ENCODE data around the gene MAP3K5. TPM values are rescaled to one million over a fixed set of nuclear protein-coding genes. Genes with fewer than 3 reads are reported as not detected.
A peak's percentile ranks its signal among the peaks of the same experiment; 100 is the strongest.
"Not testable (repeated sequence)": the region's sequence is repeated elsewhere in the genome, so short reads cannot be mapped to it uniquely, and the experiment has no call there.

The MAP3K5 gene
- polyA plus RNA-seq, 3 donors, result 9.6 to 12.0 (median 11.1) TPM

- H3K4me1 Mint-ChIP-seq, result peaks cover 2% of the 10 kb centered on the region
- peaks cover 79 to 88% of the 10 kb centered on the region in 2 donors for H3K36me3 Mint-ChIP-seq
- H3K9ac ChIP-seq (ENCODE audit: insufficient read depth, low read length, poor library complexity, severe bottlenecking), result no peak overlapping the region
- WGBS (ENCODE audit: insufficient coverage), result no CpG with 5 or more reads among the region's 1 CpG
- no peak overlapping the region for H3K27ac ChIP-seq (ENCODE audit: low read depth in 1 of 2, low read length in 2 of 2)
- intact Hi-C loops (cut with micrococcal nuclease), result loop anchor here (10.0 kb wide), 2 partner anchors 57 to 207 kb away; partner anchors contain the start of gene MAP3K5 (in 1 of the 2)
- H3K4me3 ChIP-seq (replicated peaks in 1 of 3; ENCODE audit: low read depth in 2 of 3, low read length in 3 of 3), result no peak overlapping the region
- H3K4me2 ChIP-seq (replicated peaks; ENCODE audit: extremely low read depth, low read length, poor library complexity, severe bottlenecking), result no peak overlapping the region
- peaks cover 0 to 5% (median 0%) of the 10 kb centered on the region in 7 donors for H3K9me3 Mint-ChIP-seq
- TF ChIP-seq CTCF (IDR thresholded peaks at IDR 0.05), result no peak
- peak overlapping the region in 4 of 7 donors; percentile 2 to 35 (median 20) for H3K27ac Mint-ChIP-seq
- H3K36me3 ChIP-seq (replicated peaks in 1 of 2; ENCODE audit: control insufficient read depth in 1 of 2, insufficient read depth in 2 of 2, low read length in 2 of 2), result peaks cover 81 to 98% of the 10 kb centered on the region in 2 donors
- no peaks in the 10 kb centered on the region for H3K79me2 ChIP-seq (ENCODE audit: insufficient read depth, low read length)
- H3K27me3 Mint-ChIP-seq (ENCODE audit: low read depth in 3 of 3), result peaks cover 0 to 1% (median 0%) of the 10 kb centered on the region in 3 donors
- H2AFZ ChIP-seq (ENCODE audit: insufficient read depth, low read depth, low read length, poor library complexity, severe bottlenecking), result no peak overlapping the region
- H3K9me3 ChIP-seq (replicated peaks in 1 of 2; ENCODE audit: control insufficient read depth in 1 of 2, insufficient read depth in 1 of 2, low read length in 2 of 2), result no peaks in the 10 kb centered on the region
- H3K4me3 Mint-ChIP-seq, result no peak overlapping the region
- DNase-seq, result peak in 1 of 3 donors; percentile 32
- H3K4me1 ChIP-seq (ENCODE audit: control insufficient read depth in 1 of 2, insufficient read depth in 2 of 2, low read length in 2 of 2), result peaks cover 0 to 3% of the 10 kb centered on the region in 2 donors
- H3K27me3 ChIP-seq (ENCODE audit: control insufficient read depth in 2 of 2, insufficient read depth in 2 of 2, low read length in 2 of 2), result no peaks in the 10 kb centered on the region
- H4K20me1 ChIP-seq (ENCODE audit: insufficient read depth, low read length), result peaks cover 5% of the 10 kb centered on the region
Measured at GRCh38 chr6:136587527-136587926, 204.8 kb downstream of the MAP3K5 start.

GRCh38 chr6:136586295-136586694 lies 206.0 kb downstream of the MAP3K5 start:
- peak overlapping the region in 4 of 7 donors; percentile 4 to 61 (median 9) for H3K27ac Mint-ChIP-seq
- 56% methylated on average over 2 of the region's 4 CpGs for WGBS (ENCODE audit: insufficient coverage)

GRCh38 chr6:136585523-136585922 lies 206.8 kb downstream of the MAP3K5 start:
- H3K27ac ChIP-seq (ENCODE audit: low read depth in 1 of 2, low read length in 2 of 2); H3K4me3 ChIP-seq (replicated peaks in 1 of 3; ENCODE audit: low read depth in 2 of 3, low read length in 3 of 3); H3K4me3 Mint-ChIP-seq; H3K4me2 ChIP-seq (replicated peaks; ENCODE audit: extremely low read depth, low read length, poor library complexity, severe bottlenecking); H3K27me3 ChIP-seq (ENCODE audit: control insufficient read depth in 2 of 2, insufficient read depth in 2 of 2, low read length in 2 of 2); H3K4me1 ChIP-seq (ENCODE audit: control insufficient read depth in 1 of 2, insufficient read depth in 2 of 2, low read length in 2 of 2); H3K9me3 ChIP-seq (replicated peaks in 1 of 2; ENCODE audit: control insufficient read depth in 1 of 2, insufficient read depth in 1 of 2, low read length in 2 of 2); DNase-seq; H3K4me1 Mint-ChIP-seq; H4K20me1 ChIP-seq (ENCODE audit: insufficient read depth, low read length); H3K79me2 ChIP-seq (ENCODE audit: insufficient read depth, low read length); H3K9me3 Mint-ChIP-seq; H2AFZ ChIP-seq (ENCODE audit: insufficient read depth, low read depth, low read length, poor library complexity, severe bottlenecking); H3K27me3 Mint-ChIP-seq (ENCODE audit: low read depth in 3 of 3); H3K9ac ChIP-seq (ENCODE audit: insufficient read depth, low read length, poor library complexity, severe bottlenecking): not testable (repeated sequence)
- H3K36me3 Mint-ChIP-seq, result peaks cover 73 to 88% of the 10 kb centered on the region in 2 donors
- H3K36me3 ChIP-seq (replicated peaks in 1 of 2; ENCODE audit: control insufficient read depth in 1 of 2, insufficient read depth in 2 of 2, low read length in 2 of 2), result peaks cover 79 to 98% of the 10 kb centered on the region in 2 donors
- WGBS (ENCODE audit: insufficient coverage), result 100% methylated on average over 2 of the region's 2 CpGs
- peak overlapping the region in 3 of 7 donors; percentile 15 to 52 (median 25) for H3K27ac Mint-ChIP-seq
- intact Hi-C loops (cut with micrococcal nuclease), result loop anchor here (10.0 kb wide), 2 partner anchors 59 to 209 kb away; partner anchors contain the start of gene MAP3K5 (in 1 of the 2)

More at GRCh38 chr6:136586295-136586694, 206.0 kb downstream of the MAP3K5 start:
- peaks cover 0 to 3% of the 10 kb centered on the region in 2 donors for H3K4me1 ChIP-seq (ENCODE audit: control insufficient read depth in 1 of 2, insufficient read depth in 2 of 2, low read length in 2 of 2)
- Mint-ChIP-seq H3K36me3 (peaks cover 75 to 88% of the 10 kb centered on the region in 2 donors), H3K4me1 (peaks cover 2% of the 10 kb centered on the region), H3K4me3 (no peak overlapping the region), H3K9me3 (peaks cover 0 to 5% (median 0%) of the 10 kb centered on the region in 7 donors), H3K27me3 (ENCODE audit: low read depth in 3 of 3) (peaks cover 0 to 1% (median 0%) of the 10 kb centered on the region in 3 donors)
- no peaks in the 10 kb centered on the region for H4K20me1 ChIP-seq (ENCODE audit: insufficient read depth, low read length)
- H3K4me3 ChIP-seq (replicated peaks in 1 of 3; ENCODE audit: low read depth in 2 of 3, low read length in 3 of 3), result no peak overlapping the region
- H3K79me2 ChIP-seq (ENCODE audit: insufficient read depth, low read length), result no peaks in the 10 kb centered on the region
- no peak for TF ChIP-seq CTCF (IDR thresholded peaks at IDR 0.05)
- H3K9me3 ChIP-seq (replicated peaks in 1 of 2; ENCODE audit: control insufficient read depth in 1 of 2, insufficient read depth in 1 of 2, low read length in 2 of 2), result no peaks in the 10 kb centered on the region
- H3K9ac ChIP-seq (ENCODE audit: insufficient read depth, low read length, poor library complexity, severe bottlenecking), result no peak overlapping the region
- H3K36me3 ChIP-seq (replicated peaks in 1 of 2; ENCODE audit: control insufficient read depth in 1 of 2, insufficient read depth in 2 of 2, low read length in 2 of 2), result peaks cover 80 to 98% of the 10 kb centered on the region in 2 donors
- peak overlapping the region in 1 of 2 donors; percentile 18 for H3K27ac ChIP-seq (ENCODE audit: low read depth in 1 of 2, low read length in 2 of 2)
- no peak for DNase-seq
- H3K4me2 ChIP-seq (replicated peaks; ENCODE audit: extremely low read depth, low read length, poor library complexity, severe bottlenecking), result no peak overlapping the region
- no peak overlapping the region for H2AFZ ChIP-seq (ENCODE audit: insufficient read depth, low read depth, low read length, poor library complexity, severe bottlenecking)
- H3K27me3 ChIP-seq (ENCODE audit: control insufficient read depth in 2 of 2, insufficient read depth in 2 of 2, low read length in 2 of 2), result no peaks in the 10 kb centered on the region
- intact Hi-C loops (cut with micrococcal nuclease), result loop anchor here (10.0 kb wide), 2 partner anchors 59 to 209 kb away; partner anchors contain the start of gene MAP3K5 (in 1 of the 2)

Data from CD14-positive monocyte (primary cell).